ENCODE measurements around the gene PAH. TPM values are rescaled to one million over a fixed set of nuclear protein-coding genes. Genes with fewer than 3 reads are reported as not detected.

The PAH gene
- polyA plus RNA-seq, 3 donors = not detected

DNA sequence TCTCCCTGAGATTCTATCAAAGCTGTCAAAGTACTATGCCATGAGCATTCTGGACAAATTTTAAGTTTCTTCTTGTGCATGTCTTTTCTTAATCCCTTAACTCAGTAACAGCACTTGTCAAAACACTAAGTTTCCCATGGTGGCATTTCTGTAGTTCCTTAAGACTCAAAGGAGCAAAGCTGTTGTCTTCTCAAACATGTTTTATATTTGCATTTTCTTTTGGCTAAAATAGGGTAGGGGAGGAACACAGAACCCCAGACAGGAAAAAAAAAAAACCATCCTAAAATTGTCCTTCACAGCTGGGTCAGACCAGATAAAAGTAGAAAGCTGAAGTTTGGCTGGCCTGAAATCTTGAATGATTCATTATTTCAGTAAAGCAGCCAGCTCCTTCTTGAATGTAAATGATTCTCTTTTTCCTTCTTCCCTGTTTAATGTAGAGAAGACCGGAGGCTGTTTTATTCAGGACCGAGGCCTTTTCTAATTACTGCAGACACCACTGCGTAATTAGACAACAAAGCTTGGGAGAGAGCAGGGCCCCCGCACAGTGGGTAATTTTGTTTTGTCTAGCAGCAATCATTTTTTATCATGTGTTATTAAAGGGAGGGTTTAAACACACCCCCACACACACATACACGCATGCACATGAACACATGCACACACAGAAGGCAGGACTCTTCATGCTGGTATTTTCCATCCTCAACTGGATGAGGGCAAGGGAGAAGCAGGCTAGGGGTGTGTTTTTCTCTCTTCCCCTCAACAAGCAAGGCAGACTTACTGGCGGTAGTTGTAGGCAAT, 51.0 kb downstream of the PAH start:
- Histone ChIP-seq H3K9me3 (replicated peaks in 1 of 2; ENCODE audit: control insufficient read depth in 1 of 2, insufficient read depth in 1 of 2, low read length in 2 of 2) (no peaks in the 10 kb centered on the region), H3K36me3 (replicated peaks in 1 of 2; ENCODE audit: control insufficient read depth in 1 of 2, insufficient read depth in 2 of 2, low read length in 2 of 2) (no peaks in the 10 kb centered on the region), H3K27ac (ENCODE audit: low read depth in 1 of 2, low read length in 2 of 2) (no peak overlapping the region), H4K20me1 (ENCODE audit: insufficient read depth, low read length) (no peaks in the 10 kb centered on the region), H3K27me3 (ENCODE audit: control insufficient read depth in 2 of 2, insufficient read depth in 2 of 2, low read length in 2 of 2) (no peaks in the 10 kb centered on the region), H3K79me2 (ENCODE audit: insufficient read depth, low read length) (no peaks in the 10 kb centered on the region), H2AFZ (ENCODE audit: insufficient read depth, low read depth, low read length, poor library complexity, severe bottlenecking) (no peak overlapping the region), H3K9ac (ENCODE audit: insufficient read depth, low read length, poor library complexity, severe bottlenecking) (no peak overlapping the region), H3K4me2 (replicated peaks; ENCODE audit: extremely low read depth, low read length, poor library complexity, severe bottlenecking) (no peak overlapping the region), H3K4me3 (replicated peaks in 1 of 3; ENCODE audit: low read depth in 2 of 3, low read length in 3 of 3) (no peak overlapping the region), H3K4me1 (ENCODE audit: control insufficient read depth in 1 of 2, insufficient read depth in 2 of 2, low read length in 2 of 2) (no peaks in the 10 kb centered on the region)
- Mint-ChIP-seq H3K9me3 (peaks cover 0 to 5% (median 0%) of the 10 kb centered on the region in 7 donors), H3K27me3 (ENCODE audit: low read depth in 3 of 3) (peaks cover 0 to 2% (median 0%) of the 10 kb centered on the region in 3 donors), H3K36me3 (no peaks in the 10 kb centered on the region), H3K4me3 (no peak overlapping the region), H3K4me1 (no peaks in the 10 kb centered on the region), H3K27ac (no peak overlapping the region)
- TF ChIP-seq, protein P1, sequence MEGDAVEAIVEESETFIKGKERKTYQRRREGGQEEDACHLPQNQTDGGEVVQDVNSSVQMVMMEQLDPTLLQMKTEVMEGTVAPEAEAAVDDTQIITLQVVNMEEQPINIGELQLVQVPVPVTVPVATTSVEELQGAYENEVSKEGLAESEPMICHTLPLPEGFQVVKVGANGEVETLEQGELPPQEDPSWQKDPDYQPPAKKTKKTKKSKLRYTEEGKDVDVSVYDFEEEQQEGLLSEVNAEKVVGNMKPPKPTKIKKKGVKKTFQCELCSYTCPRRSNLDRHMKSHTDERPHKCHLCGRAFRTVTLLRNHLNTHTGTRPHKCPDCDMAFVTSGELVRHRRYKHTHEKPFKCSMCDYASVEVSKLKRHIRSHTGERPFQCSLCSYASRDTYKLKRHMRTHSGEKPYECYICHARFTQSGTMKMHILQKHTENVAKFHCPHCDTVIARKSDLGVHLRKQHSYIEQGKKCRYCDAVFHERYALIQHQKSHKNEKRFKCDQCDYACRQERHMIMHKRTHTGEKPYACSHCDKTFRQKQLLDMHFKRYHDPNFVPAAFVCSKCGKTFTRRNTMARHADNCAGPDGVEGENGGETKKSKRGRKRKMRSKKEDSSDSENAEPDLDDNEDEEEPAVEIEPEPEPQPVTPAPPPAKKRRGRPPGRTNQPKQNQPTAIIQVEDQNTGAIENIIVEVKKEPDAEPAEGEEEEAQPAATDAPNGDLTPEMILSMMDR (IDR thresholded peaks at IDR 0.05) = no peak
- intact Hi-C loops (cut with micrococcal nuclease) = no loop called here
- no peak for DNase-seq
- WGBS (ENCODE audit: insufficient coverage) = no CpG with 5 or more reads among the region's 6 CpGs

DNA sequence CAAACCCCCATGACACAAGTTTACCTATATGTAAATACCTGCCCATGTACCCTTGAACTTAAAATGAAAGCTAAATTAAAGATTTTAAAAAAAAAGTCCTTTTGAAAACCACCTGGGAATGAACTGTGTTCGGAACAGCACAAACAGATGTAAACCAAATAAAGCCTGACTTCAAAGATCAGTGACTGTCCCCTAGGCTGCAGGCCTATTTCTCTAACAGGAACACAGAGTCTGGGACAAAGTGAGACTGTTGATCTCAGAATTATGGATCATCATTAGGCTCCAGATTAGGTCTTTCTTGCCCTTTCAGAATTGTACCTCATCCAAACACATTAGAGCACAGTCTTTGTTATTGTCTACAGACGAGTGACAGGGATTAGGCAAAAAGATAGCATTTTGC, 54.6 kb downstream of the PAH start:
- Mint-ChIP-seq H3K36me3 (no peaks in the 10 kb centered on the region), H3K27me3 (ENCODE audit: low read depth in 3 of 3) (peaks cover 0 to 2% (median 0%) of the 10 kb centered on the region in 3 donors), H3K4me1 (no peaks in the 10 kb centered on the region), H3K9me3 (peaks cover 0 to 6% (median 2%) of the 10 kb centered on the region in 7 donors), H3K27ac (no peak overlapping the region), H3K4me3 (no peak overlapping the region)
- no peak overlapping the region for H3K4me2 ChIP-seq (replicated peaks; ENCODE audit: extremely low read depth, low read length, poor library complexity, severe bottlenecking)
- no peak overlapping the region for H3K4me3 ChIP-seq (replicated peaks in 1 of 3; ENCODE audit: low read depth in 2 of 3, low read length in 3 of 3)
- TF ChIP-seq, protein P1 (IDR thresholded peaks at IDR 0.05) = no peak
- no peak for DNase-seq
- WGBS (ENCODE audit: insufficient coverage) = 86% methylated on average over 1 of the region's 2 CpGs
- H3K79me2 ChIP-seq (ENCODE audit: insufficient read depth, low read length) = no peaks in the 10 kb centered on the region
- H4K20me1 ChIP-seq (ENCODE audit: insufficient read depth, low read length) = no peaks in the 10 kb centered on the region
- no peaks in the 10 kb centered on the region for H3K4me1 ChIP-seq (ENCODE audit: control insufficient read depth in 1 of 2, insufficient read depth in 2 of 2, low read length in 2 of 2)
- no peaks in the 10 kb centered on the region for H3K27me3 ChIP-seq (ENCODE audit: control insufficient read depth in 2 of 2, insufficient read depth in 2 of 2, low read length in 2 of 2)
- H3K36me3 ChIP-seq (replicated peaks in 1 of 2; ENCODE audit: control insufficient read depth in 1 of 2, insufficient read depth in 2 of 2, low read length in 2 of 2) = no peaks in the 10 kb centered on the region
- intact Hi-C loops (cut with micrococcal nuclease) = no loop called here
- no peak overlapping the region for H3K9ac ChIP-seq (ENCODE audit: insufficient read depth, low read length, poor library complexity, severe bottlenecking)
- no peaks in the 10 kb centered on the region for H3K9me3 ChIP-seq (replicated peaks in 1 of 2; ENCODE audit: control insufficient read depth in 1 of 2, insufficient read depth in 1 of 2, low read length in 2 of 2)
- H2AFZ ChIP-seq (ENCODE audit: insufficient read depth, low read depth, low read length, poor library complexity, severe bottlenecking) = no peak overlapping the region
- H3K27ac ChIP-seq (ENCODE audit: low read depth in 1 of 2, low read length in 2 of 2) = no peak overlapping the region

Measured in CD14-positive monocyte (primary cell).